NCI-H82 treated with DMSO at 0.1 percent for 48 hours (cell line): ENCODE results near the gene CELF5.
"Not testable (repeated sequence)": the region's sequence is repeated elsewhere in the genome, so short reads cannot be mapped to it uniquely, and the experiment has no call there.

ENCODE experiments used
- DNase-seq: peaks from one replicate; lab custom pipeline; 2025; ENCODE audit not compliant: unreplicated experiment; lab: John Stamatoyannopoulos, UW

CELF5 gene

GRCh38 chr19:3289971-3290569, 65.6 kb downstream of the CELF5 start:
- DNase-seq: no peak

GRCh38 chr19:3290858-3291257, 66.4 kb downstream of the CELF5 start:
- not testable (repeated sequence) for DNase-seq

- no peak for DNase-seq
Observed at GRCh38 chr19:3291644-3292043, 67.2 kb downstream of the CELF5 start.

GRCh38 chr19:3292958-3293529, 68.6 kb downstream of the CELF5 start:
- no peak for DNase-seq

- no peak for DNase-seq
Observed at GRCh38 chr19:3293560-3293959, 69.1 kb downstream of the CELF5 start.

- no peak for DNase-seq
Observed at GRCh38 chr19:3294080-3294850, 69.8 kb downstream of the CELF5 start.

GRCh38 chr19:3295581-3295980, 71.1 kb downstream of the CELF5 start:
- DNase-seq: no peak

- DNase-seq: no peak
Observed at GRCh38 chr19:3296034-3296433, 71.6 kb downstream of the CELF5 start.

GRCh38 chr19:3296446-3296845, 72.0 kb downstream of the CELF5 start:
- no peak for DNase-seq

GRCh38 chr19:3298853-3299449, 74.5 kb downstream of the CELF5 start:
- no peak for DNase-seq

- not testable (repeated sequence) for DNase-seq
Observed at GRCh38 chr19:3300566-3300965, 76.1 kb downstream of the CELF5 start.

GRCh38 chr19:3302755-3303154, 78.3 kb downstream of the CELF5 start:
- DNase-seq: no peak

- DNase-seq: no peak
Observed at GRCh38 chr19:3304871-3305423, 80.5 kb downstream of the CELF5 start.

- DNase-seq: no peak
Observed at GRCh38 chr19:3309724-3310123, 85.3 kb downstream of the CELF5 start.

- no peak for DNase-seq
Observed at GRCh38 chr19:3310280-3310679, 85.8 kb downstream of the CELF5 start.

- no peak for DNase-seq
Observed at GRCh38 chr19:3310711-3311110, 86.2 kb downstream of the CELF5 start.

- DNase-seq: no peak
Observed at GRCh38 chr19:3313199-3313575, 88.7 kb downstream of the CELF5 start.

GRCh38 chr19:3314962-3315675, 90.7 kb downstream of the CELF5 start:
- DNase-seq: no peak

GRCh38 chr19:3315676-3315973, 91.2 kb downstream of the CELF5 start:
- no peak for DNase-seq

GRCh38 chr19:3316132-3316648, 91.7 kb downstream of the CELF5 start:
- DNase-seq: no peak

GRCh38 chr19:3316659-3317207, 92.3 kb downstream of the CELF5 start:
- no peak for DNase-seq
